K562 (cell line): Measurements from ENCODE around the gene SIK3.

Experiments
- EGR1 ChIP-seq: fragments of 450-650 bp; conservative IDR thresholded peaks from 2 replicates; pipeline ENCODE4 v1.6.1; 2017; ENCODE audit warnings: mild to moderate bottlenecking
- EZH2 ChIP-seq: IDR thresholded peaks from 2 replicates; pipeline ENCODE4 v1.6.1; 2012; ENCODE audit warnings: low read depth, mild to moderate bottlenecking, inconsistent platforms, low read length, borderline replicate concordance
- FOS ChIP-seq: IDR thresholded peaks from 3 replicates; pipeline ENCODE4 v1.6.1; 2011; ENCODE audit not compliant: insufficient read length; ENCODE audit errors: extremely low read depth
- GTF2F1 ChIP-seq: IDR thresholded peaks from 2 replicates; pipeline ENCODE4 v1.6.1; 2011; ENCODE audit warnings: low read depth, low read length, improper control_type of control experiment
- KDM1A ChIP-seq, 2 experiments: fragments of 450-650 bp; IDR thresholded peaks; 2 replicates each; pipeline ENCODE4 v1.6.1; 2016; ENCODE audit warnings: mild to moderate bottlenecking in 2 of 2
- NFE2L1 ChIP-seq: fragments of 450-650 bp; IDR thresholded peaks from 2 replicates; pipeline ENCODE4 v1.6.1; 2016; ENCODE audit warnings: missing genetic modification characterization, low read depth, mild to moderate bottlenecking, missing compliant biosample characterization, moderate library complexity, borderline replicate concordance
- NRF1 ChIP-seq, 2 experiments: fragments of 450-650 bp; IDR thresholded peaks in 1 of 2; conservative IDR thresholded peaks in 1 of 2; 2 replicates each; pipeline ENCODE4 v1.6.1; 2014; ENCODE audit warnings: mild to moderate bottlenecking in 2 of 2
- POLR2AphosphoS5 ChIP-seq: IDR thresholded peaks from 2 replicates; pipeline ENCODE4 v1.6.1; 2011; ENCODE audit warnings: mild to moderate bottlenecking, low read depth, low read length, moderate library complexity; ENCODE audit not compliant: control insufficient read depth, insufficient read depth
- SETDB1 ChIP-seq: IDR thresholded peaks from one replicate; pipeline ENCODE4 v1.6.1; 2012; ENCODE audit warnings: low read length, control low read depth, inconsistent platforms
- TCF7L2 ChIP-seq: fragments of 150-350 bp; IDR thresholded peaks from 2 replicates; pipeline ENCODE4 v1.6.1; 2016; ENCODE audit warnings: low read depth, mild to moderate bottlenecking, low read length, moderate library complexity
- TFAP4 ChIP-seq: sonication (generic); formaldehyde crosslinking; IDR thresholded peaks from 2 replicates; pipeline ENCODE4 v1.8.0; 2022; ENCODE audit warnings: missing genetic modification reagents, mild to moderate bottlenecking, moderate library complexity, borderline replicate concordance
- ZNF347 ChIP-seq: fragments of 450-650 bp; formaldehyde crosslinking; IDR thresholded peaks from 2 replicates; pipeline ENCODE4 v1.4.0; 2020; ENCODE audit warnings: low read depth, mild to moderate bottlenecking, moderate library complexity
- ZNF707 ChIP-seq: fragments of 250-450 bp; sonication (Bioruptor Pico); conservative IDR thresholded peaks from 2 replicates; pipeline ENCODE4 v1.8.0; 2022; ENCODE audit warnings: inconsistent platforms, mild to moderate bottlenecking, moderate library complexity
- TF ChIP-seq, protein P1 (sequence below), 3 experiments: IDR thresholded peaks in 2 of 3; conservative IDR thresholded peaks in 1 of 3; 2 replicates each; pipeline ENCODE4 v1.5.1; 2011 to 2012; ENCODE audit warnings: low read length in 3 of 3, mild to moderate bottlenecking in 3 of 3, control low read depth in 2 of 3, improper control_type of control experiment in 1 of 3, inconsistent platforms in 1 of 3, low read depth in 1 of 3, mixed read lengths in 1 of 3, moderate library complexity in 1 of 3; ENCODE audit not compliant: insufficient read depth in 2 of 3

GRCh38 chr11:116962108-116962507 is 136.1 kb downstream of the SIK3 start:
- TF ChIP-seq POLR2AphosphoS5, result no peak
- no peak for TF ChIP-seq TFAP4 (CRISPR knock-in tag)
- no peak for TF ChIP-seq FOS
- no peak for TF ChIP-seq NRF1 (conservative IDR thresholded peaks at IDR 0.05 in 1 of 2, IDR thresholded peaks at IDR 0.05 in 1 of 2)
- TF ChIP-seq EZH2, result no peak
- TF ChIP-seq KDM1A (IDR thresholded peaks at IDR 0.05), result no peak
- no peak for TF ChIP-seq NFE2L1 (tag)
- no peak for TF ChIP-seq EGR1
- TF ChIP-seq, protein P1, sequence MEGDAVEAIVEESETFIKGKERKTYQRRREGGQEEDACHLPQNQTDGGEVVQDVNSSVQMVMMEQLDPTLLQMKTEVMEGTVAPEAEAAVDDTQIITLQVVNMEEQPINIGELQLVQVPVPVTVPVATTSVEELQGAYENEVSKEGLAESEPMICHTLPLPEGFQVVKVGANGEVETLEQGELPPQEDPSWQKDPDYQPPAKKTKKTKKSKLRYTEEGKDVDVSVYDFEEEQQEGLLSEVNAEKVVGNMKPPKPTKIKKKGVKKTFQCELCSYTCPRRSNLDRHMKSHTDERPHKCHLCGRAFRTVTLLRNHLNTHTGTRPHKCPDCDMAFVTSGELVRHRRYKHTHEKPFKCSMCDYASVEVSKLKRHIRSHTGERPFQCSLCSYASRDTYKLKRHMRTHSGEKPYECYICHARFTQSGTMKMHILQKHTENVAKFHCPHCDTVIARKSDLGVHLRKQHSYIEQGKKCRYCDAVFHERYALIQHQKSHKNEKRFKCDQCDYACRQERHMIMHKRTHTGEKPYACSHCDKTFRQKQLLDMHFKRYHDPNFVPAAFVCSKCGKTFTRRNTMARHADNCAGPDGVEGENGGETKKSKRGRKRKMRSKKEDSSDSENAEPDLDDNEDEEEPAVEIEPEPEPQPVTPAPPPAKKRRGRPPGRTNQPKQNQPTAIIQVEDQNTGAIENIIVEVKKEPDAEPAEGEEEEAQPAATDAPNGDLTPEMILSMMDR (IDR thresholded peaks at IDR 0.05 in 2 of 3, conservative IDR thresholded peaks at IDR 0.05 in 1 of 3; ENCODE audit: insufficient read depth in 2 of 3, low read depth in 1 of 3, low read length in 3 of 3), result no peak
- no peak for TF ChIP-seq GTF2F1
- TF ChIP-seq ZNF347 (CRISPR knock-in tag), result no peak
- TF ChIP-seq SETDB1, result no peak
- no peak for TF ChIP-seq TCF7L2
- TF ChIP-seq ZNF707 (CRISPR knock-in tag), result no peak
